Hematopoietic multipotent progenitor cell treated with erythropoietin and hydrocortisone succinate and interleukin-3 and kit ligand, for 4 days (in vitro differentiated cells): Measurements from ENCODE around the gene CDH4.
"Not testable (repeated sequence)": the region's sequence is repeated elsewhere in the genome, so short reads cannot be mapped to it uniquely, and the experiment has no call there.

Experiments used
- DNase-seq: peaks from one replicate; pipeline ENCODE4 v3.0.0-alpha.2; 2015

The CDH4 gene

GRCh38 chr20:61965606-61966491 is 713.8 kb downstream of the CDH4 start:
- DNase-seq = peak; percentile 17

DNA sequence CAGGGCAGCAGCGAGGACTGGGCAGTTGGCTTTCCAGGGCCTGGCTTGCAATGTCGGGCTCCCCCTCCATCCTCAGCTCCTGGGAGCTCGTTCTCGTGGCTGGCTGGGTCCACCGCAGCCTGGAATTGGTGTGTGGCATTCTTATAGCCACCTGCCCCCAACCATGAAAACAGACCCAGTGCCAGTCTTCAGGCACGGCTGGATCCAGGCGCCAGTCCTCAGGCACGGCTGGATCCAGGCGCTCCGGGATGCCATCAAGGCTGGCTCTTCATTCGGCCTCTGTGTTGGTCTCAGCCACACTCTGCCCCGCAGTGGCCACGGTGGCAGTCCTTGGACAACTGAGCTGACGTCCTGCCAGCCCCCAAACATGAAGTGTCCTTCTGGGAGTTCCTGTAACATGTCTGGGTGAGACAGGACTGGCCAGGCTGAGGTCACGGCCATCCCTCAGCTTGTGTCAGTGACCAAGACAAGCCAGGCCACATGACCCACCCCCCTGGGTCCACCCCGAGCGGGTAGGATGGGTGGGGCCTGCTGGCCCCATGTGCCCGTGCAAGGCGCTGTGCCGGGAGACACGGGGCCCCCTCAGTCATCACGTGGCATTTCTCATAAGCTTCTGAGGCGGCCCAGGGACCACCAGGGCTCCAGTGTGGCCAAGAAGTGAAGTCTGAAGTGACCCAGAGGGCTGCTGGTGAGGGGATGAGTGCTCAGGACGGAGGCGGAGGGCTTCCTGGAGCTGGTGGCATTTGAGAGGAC is 714.6 kb downstream of the CDH4 start:
- DNase-seq = no peak

- no peak for DNase-seq
Observed at GRCh38 chr20:61967300-61967699, 715.2 kb downstream of the CDH4 start.

GRCh38 chr20:61968036-61968810 is 716.2 kb downstream of the CDH4 start:
- DNase-seq = no peak

- no peak for DNase-seq
Observed at GRCh38 chr20:61968932-61969331, 716.9 kb downstream of the CDH4 start.

DNA sequence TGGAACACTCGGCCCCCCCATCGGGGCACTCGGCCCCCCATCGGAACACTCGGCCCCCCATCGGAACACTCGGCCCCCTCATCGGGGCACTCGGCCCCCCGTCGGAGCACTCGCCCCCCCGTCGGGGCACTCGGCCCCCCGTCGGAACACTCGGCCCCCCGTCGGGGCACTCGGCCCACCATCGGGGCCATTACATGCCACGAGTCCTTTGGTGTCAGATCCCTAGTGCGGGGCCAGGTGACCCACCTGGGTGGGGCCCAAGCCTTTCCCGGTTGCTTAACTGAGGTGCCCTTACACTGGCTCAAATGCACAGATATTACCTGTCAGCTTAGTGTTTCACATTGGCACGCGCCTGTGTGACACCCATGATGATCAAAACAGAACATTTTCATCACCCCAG is 717.7 kb downstream of the CDH4 start:
- no peak for DNase-seq

DNA sequence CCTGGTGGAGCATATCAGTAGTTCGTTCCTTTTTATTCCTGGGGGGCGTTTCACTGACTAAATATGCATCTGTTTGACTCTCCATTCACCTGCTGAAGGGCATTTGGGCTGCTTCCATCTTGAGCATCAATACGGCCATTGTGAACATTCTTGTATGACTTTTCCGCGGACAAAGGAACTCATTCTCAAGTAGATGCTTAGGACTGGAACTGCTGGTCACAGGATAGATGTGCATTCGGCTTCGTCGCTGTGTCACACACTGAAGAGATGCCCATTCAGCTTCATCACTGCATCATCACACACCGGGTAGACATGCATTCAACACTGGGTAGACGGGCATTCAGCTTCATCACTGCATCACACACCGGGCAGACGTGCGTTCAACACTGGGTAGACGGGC is 718.3 kb downstream of the CDH4 start:
- DNase-seq = no peak

DNA sequence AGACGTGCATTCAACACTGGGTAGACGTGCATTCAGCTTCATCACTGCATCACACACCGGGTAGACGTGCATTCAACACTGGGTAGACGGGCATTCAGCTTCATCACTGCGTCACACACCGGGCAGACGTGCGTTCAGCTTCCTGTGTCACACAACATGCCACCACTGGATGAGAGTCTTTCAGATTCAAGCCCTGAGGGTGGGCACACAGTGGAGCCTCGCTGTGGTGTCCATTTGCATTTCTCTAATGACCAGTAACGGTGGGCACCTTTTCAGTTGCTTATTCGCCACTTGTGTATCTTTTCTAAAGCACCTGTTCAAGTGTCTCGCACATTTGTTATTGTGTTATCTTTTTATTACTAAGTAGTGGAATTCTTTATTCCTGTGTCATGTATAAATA is 719.5 kb downstream of the CDH4 start:
- not testable (repeated sequence) for DNase-seq

DNA sequence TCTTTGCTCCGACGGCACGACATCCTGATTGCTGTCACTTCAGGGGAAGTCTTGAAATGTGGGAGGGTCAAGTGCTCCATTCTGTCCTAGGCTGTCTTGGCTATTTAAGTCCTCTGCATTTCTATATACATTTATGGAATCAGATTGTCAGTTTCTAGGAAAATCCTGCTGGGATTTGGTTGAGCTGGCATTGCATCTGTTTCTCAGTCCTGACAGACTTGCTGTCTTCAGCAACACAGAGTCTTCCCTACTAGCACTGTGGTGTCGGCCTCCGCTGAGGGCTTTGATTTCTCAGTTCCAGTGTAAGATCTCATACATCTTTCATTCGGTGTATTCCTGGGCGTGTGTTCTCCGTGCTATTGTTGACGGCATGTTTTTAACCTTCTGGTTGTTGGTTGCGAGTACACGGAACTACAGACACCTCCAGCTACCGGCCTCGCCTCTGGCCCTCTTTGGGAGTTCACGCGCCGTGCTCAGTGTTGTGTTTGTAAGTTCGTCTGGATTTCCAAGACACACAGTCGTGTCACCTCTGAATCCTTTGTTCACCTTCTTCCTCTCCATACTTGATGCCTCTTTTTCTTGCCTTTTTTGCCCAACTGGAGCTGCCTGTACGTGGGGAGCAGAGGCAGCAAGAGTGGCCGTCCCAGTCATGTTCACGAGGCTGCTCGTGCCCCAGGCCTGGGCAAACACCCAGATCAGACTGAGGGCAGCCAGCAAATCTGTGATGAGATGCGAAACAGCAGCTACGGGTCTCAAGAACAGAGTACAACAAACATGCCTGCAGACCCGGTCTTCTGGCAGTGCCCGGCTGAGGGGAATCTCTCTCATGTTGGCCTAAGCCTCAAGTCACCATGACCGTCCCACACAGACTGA is 720.8 kb downstream of the CDH4 start:
- DNase-seq = no peak

DNA sequence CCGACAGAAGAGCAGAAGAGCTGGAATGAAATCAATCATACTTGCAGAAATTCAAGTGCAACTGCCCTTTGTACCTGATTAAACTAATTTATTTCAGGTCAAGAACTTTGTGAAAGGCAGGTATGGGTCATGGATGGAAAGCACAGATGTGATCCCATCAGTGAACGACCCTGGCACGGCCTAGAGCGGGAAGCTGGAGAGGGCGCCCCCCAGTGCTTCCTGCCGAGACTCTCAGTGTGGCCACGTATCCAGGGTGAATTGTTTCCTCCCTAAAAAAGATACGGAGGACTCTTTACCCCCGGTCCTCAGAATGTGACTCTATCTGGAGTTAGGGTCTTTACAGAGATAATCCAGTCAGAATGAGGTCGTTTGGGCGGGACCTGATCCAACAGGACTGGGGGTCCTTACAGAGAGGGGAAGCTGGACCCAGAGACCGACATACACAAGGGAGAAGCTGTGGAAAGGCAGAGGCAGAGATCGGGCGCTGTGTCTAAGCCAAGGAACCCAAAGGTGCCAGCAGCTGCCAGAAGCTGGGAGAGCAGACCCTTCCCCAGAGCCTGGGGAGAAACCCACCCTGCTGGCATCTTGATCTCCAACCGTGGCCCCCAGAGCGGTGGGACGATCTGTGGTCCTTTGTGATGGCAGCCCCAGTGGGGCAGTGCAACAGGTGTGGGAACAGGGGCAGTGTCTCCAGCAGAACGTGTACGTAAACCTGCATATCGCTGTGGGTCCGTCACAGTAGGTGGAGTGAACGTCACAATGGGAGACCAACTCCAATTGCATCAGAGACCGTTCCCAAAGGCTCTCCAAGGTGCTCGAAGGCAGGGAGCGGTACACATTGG is 721.7 kb downstream of the CDH4 start:
- DNase-seq = no peak

GRCh38 chr20:61974357-61974665 is 722.2 kb downstream of the CDH4 start:
- no peak for DNase-seq

GRCh38 chr20:61975407-61976129 is 723.5 kb downstream of the CDH4 start:
- DNase-seq = no peak

DNA sequence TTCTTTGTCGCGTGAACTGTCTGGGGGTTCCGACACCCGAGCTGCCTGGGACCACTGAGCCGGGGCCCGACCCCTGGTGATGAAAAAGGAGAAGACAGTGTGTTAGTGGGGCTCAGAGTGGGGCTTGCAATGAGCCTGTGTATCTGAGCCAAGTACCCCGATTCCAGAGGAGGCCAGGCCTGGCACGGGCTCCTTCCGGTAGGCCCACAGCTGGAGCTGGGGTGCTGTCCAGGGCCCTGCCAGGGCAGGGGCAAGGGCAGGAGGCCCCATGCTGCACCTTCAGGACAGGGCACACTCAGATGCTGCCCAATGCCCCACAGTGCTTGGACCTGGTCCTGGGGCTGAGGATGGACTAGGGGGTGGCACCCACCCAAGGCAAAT is 724.2 kb downstream of the CDH4 start:
- no peak for DNase-seq

DNA sequence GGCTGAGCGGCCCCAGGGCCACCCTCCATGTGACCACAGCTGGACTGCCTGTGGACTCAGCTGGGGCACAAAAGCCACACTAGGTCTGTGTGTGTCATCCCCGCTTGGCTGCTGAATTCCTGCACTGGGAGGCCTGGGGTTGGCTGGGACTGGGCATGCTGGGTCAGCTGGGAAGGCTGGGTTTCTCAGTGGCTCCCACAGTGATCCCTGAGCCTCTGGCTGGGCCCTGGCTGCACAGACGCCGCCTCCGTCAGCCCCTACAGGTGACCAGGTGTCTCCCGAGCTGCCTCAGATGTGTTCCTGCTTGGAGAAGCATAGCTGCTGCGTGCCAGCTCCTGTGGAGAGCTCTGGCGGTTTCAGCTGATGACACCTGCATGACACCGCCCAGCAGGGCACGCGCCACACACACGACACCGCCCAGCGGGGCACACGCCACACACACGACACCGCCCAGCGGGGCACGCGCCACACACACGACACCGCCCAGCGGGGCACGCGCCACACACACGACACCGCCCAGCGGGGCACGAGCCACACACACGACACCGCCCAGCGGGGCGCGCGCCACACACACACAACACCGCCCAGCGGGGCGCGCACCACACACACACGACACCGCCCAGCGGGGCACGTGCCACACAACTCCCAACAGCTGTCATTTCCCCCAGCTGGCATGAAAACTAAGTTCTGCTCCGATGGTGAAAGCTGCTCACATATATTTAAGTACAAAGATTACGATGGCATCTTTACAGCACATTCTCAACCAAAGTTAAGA is 724.8 kb downstream of the CDH4 start:
- no peak for DNase-seq

DNA sequence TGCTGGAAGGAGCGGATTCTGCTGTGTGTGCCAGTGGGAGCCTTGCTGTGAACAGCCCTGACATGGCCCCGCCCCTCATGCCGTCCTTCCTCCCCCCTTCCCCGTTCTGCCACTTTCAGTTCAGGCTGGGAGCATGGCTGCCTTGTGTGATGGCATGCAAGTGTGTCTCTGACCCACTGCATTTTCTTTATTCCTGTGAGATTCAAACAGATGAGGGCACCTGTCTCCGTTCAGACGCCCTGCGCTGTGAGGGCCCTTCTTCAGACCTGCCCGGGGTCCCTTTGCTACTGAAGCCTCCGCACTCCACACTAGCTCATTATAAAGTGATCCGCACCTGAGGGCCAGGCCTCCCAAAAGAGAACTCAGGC is 725.3 kb downstream of the CDH4 start:
- DNase-seq = no peak

DNA sequence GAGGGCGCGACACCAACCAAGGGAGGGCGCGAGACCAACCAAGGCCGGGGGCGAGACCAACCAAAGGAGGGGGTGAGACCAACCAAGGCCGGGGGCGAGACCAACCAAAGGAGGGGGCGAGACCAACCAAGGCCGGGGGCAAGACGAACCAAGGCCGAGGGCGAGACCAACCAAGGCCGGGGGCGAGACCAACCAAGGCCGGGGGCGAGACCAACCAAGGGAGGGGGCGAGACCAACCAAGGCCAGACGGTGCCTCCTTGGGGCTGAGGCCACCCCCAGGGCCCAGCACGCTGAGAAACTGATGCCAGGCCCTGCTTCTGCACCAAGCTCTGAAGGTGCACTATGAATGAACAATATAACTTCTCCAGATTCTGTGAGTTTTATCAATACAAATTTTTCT is 726.4 kb downstream of the CDH4 start:
- DNase-seq = no peak

DNA sequence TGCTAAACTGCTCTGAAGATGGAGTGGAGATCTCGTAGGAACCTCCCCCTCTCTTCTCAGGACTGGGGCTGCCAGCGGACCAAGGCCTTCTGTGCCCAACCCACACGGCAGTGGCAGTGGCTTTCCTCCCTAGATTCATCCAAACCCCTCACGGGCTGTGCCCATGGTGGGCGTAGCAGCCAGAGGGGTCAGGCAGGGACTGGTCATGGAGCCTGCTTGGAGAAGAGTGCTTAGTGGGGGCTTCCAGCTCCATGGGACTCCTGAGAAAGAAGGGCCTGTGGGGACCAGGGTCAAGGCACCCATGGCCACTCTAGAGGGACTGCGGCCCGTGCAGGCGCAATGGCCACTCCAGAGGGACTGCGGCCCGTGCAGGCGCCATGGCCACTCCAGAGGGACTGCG is 727.0 kb downstream of the CDH4 start:
- no peak for DNase-seq

GRCh38 chr20:61979701-61980635 is 727.9 kb downstream of the CDH4 start:
- DNase-seq = no peak
